ENCODE data around the gene SMG1.

GRCh38 chr16:18811925-18812324 is 114.3 kb downstream of the SMG1 start:
- no peak for TF ChIP-seq CTCF (IDR thresholded peaks at IDR 0.05; ENCODE audit: low read depth, low read length, missing input control)
- no peak for TF ChIP-seq MAX (IDR thresholded peaks at IDR 0.05)
- TF ChIP-seq RAD21 (IDR thresholded peaks at IDR 0.05), result no peak
- TF ChIP-seq TAF1 (conservative IDR thresholded peaks at IDR 0.05), result no peak
- TF ChIP-seq SP1 (IDR thresholded peaks at IDR 0.05), result no peak
